GM12878 (cell line): Measurements from ENCODE around the gene TNKS1BP1. TPM values are rescaled to one million over a fixed set of nuclear protein-coding genes. Genes with fewer than 3 reads are reported as not detected.

Experiments used
- ATAC-seq: fragments of 200-7000 bp; cut with Tn5 transposase; 3 replicates; pipeline ENCODE4 v1.9.1; 2020; ENCODE audit warnings: mild to moderate bottlenecking, moderate library complexity
- BruUV-seq: library from RNA; stranded (reverse); fragments of 400-500 nt; replicated peaks from 2 replicates; lab custom pipeline; 2021; lab: Mats Ljungman, UMichigan
- CTCF ChIA-PET: fragments of 300-600 bp; sonication (Branson Sonifier 250); formaldehyde crosslinking; extraction: SDS; loops from one replicate; lab custom pipeline; 2021; ENCODE audit warnings: inconsistent platforms; lab: Yijun Ruan, JAX
- POLR2A ChIA-PET: fragments of 350-600 bp; formaldehyde crosslinking; extraction: SDS; loops from one replicate; lab custom pipeline; 2021; ENCODE audit warnings: inconsistent platforms; lab: Charles Lee
- RAD21 ChIA-PET: fragments of 300-600 bp; sonication (Branson Sonifier 250); formaldehyde crosslinking; loops from one replicate; lab custom pipeline; 2023; ENCODE audit warnings: antibody characterized with exemption; ENCODE audit not compliant: unreplicated experiment; lab: Charles Lee
- SMC1A ChIA-PET: fragments of 300-600 bp; sonication (Branson Sonifier 250); formaldehyde crosslinking; loops from one replicate; lab custom pipeline; 2023; ENCODE audit not compliant: unreplicated experiment, uncharacterized antibody; lab: Charles Lee
- DNase-seq: peaks from one replicate; pipeline ENCODE4 v3.0.0-alpha.2; 2011; ENCODE audit warnings: low read depth, low spot score
- FAIRE-seq: peaks from 3 replicates; lab custom pipeline; 2011; peaks lifted over from hg19 to GRCh38; lab: Jason Lieb, UNC
- H2AFZ ChIP-seq: 2 replicates; pipeline ENCODE4 v1.6.0; 2011; ENCODE audit warnings: low read depth, low read length, control low read depth; ENCODE audit not compliant: control insufficient read depth
- H3K27ac ChIP-seq: 2 replicates; pipeline ENCODE4 v1.5.1; 2011; ENCODE audit warnings: control low read depth; ENCODE audit not compliant: control insufficient read depth, insufficient read depth
- H3K27me3 ChIP-seq, 2 experiments: replicated peaks in 1 of 2; 2 replicates each; pipeline versions ENCODE4 v1.6.0 to v1.6.1; 2011; ENCODE audit warnings: low read length in 1 of 2; ENCODE audit not compliant: control insufficient read depth in 2 of 2, insufficient read depth in 2 of 2
- H3K36me3 ChIP-seq, 2 experiments: 2 replicates each; pipeline ENCODE4 v1.5.1; 2011; ENCODE audit warnings: low read length in 1 of 2; ENCODE audit not compliant: control insufficient read depth in 2 of 2, insufficient read depth in 2 of 2
- H3K4me1 ChIP-seq: 2 replicates; pipeline ENCODE4 v1.6.1; 2011; ENCODE audit warnings: mild to moderate bottlenecking, low read length, moderate library complexity, mixed read lengths; ENCODE audit not compliant: control insufficient read depth, insufficient read depth
- H3K4me2 ChIP-seq: 2 replicates; pipeline ENCODE4 v1.6.0; 2011; ENCODE audit warnings: control low read depth; ENCODE audit not compliant: control insufficient read depth, insufficient read depth
- H3K4me3 ChIP-seq: fragments of 200-600 bp; sonication (generic); 2 replicates; pipeline ENCODE4 v1.5.1; 2016
- H3K79me2 ChIP-seq: 2 replicates; pipeline ENCODE4 v1.6.0; 2011; ENCODE audit warnings: low read length; ENCODE audit not compliant: control insufficient read depth, insufficient read depth
- H3K9ac ChIP-seq: 2 replicates; pipeline ENCODE4 v1.8.0; 2011; ENCODE audit warnings: low read length, control low read depth, mixed read lengths; ENCODE audit not compliant: control insufficient read depth, insufficient read depth
- H3K9me3 ChIP-seq: replicated peaks from 3 replicates; pipeline ENCODE4 v1.5.1; 2011; ENCODE audit warnings: mild to moderate bottlenecking, low read length; ENCODE audit not compliant: control insufficient read depth, insufficient read depth
- H4K20me1 ChIP-seq: 2 replicates; pipeline ENCODE4 v1.6.0; 2011; ENCODE audit not compliant: control insufficient read depth, insufficient read depth
- BCL11A ChIP-seq: IDR thresholded peaks from 2 replicates; pipeline ENCODE4 v1.6.1; 2011; ENCODE audit warnings: low read depth, low read length
- CEBPZ ChIP-seq: fragments of 150-350 bp; IDR thresholded peaks from 2 replicates; pipeline ENCODE4 v1.6.1; 2016; ENCODE audit warnings: low read depth, low read length
- FOXM1 ChIP-seq: IDR thresholded peaks from 2 replicates; pipeline ENCODE4 v1.6.1; 2012; ENCODE audit warnings: low read depth, mild to moderate bottlenecking, inconsistent platforms, low read length, moderate library complexity
- MTA3 ChIP-seq: IDR thresholded peaks from 2 replicates; pipeline ENCODE4 v1.6.1; 2012; ENCODE audit warnings: low read length, inconsistent platforms, borderline replicate concordance
- NKRF ChIP-seq: fragments of 450-650 bp; conservative IDR thresholded peaks from 2 replicates; pipeline ENCODE4 v1.6.1; 2017; ENCODE audit warnings: mild to moderate bottlenecking, moderate library complexity
- REST ChIP-seq: IDR thresholded peaks from 2 replicates; pipeline ENCODE4 v1.6.1; 2012; ENCODE audit warnings: mild to moderate bottlenecking, low read depth, low read length
- RFX5 ChIP-seq: IDR thresholded peaks from 2 replicates; pipeline ENCODE4 v1.6.1; 2011; ENCODE audit warnings: low read depth, low read length, improper control_type of control experiment
- SP1 ChIP-seq: IDR thresholded peaks from one replicate; pipeline ENCODE4 v1.6.1; 2011; ENCODE audit warnings: low read depth, low read length
- SREBF2 ChIP-seq: IDR thresholded peaks from 2 replicates; pipeline ENCODE4 v1.6.1; 2012; ENCODE audit warnings: mild to moderate bottlenecking, low read length
- ZBTB40 ChIP-seq: fragments of 450-650 bp; IDR thresholded peaks from 2 replicates; pipeline ENCODE4 v1.6.1; 2016; ENCODE audit warnings: mild to moderate bottlenecking, moderate library complexity, borderline replicate concordance
- ZNF217 ChIP-seq: fragments of 450-650 bp; IDR thresholded peaks from 2 replicates; pipeline ENCODE4 v1.6.1; 2017; ENCODE audit warnings: antibody characterized with exemption, mild to moderate bottlenecking
- WGBS: methylation state at CpG from one replicate; pipeline ENCODE4 v1.1.6; 2016; ENCODE audit warnings: low lambda C conversion rate; ENCODE audit not compliant: insufficient replicate concordance, insufficient coverage; ENCODE audit errors: missing lambda C conversion rate; 5-methylcytosine and 5-hydroxymethylcytosine counted together
- in situ Hi-C: fragments of 300-500 bp; cut with MboI; formaldehyde crosslinking; loops from 9 replicates; pipeline ENCODE4 v1.14.3; 2018; ENCODE audit warnings: mixed read lengths
- intact Hi-C: fragments of 100-400 bp; cut with micrococcal nuclease; formaldehyde crosslinking; loops from one replicate; pipeline ENCODE4 v1.14.2; 2022; ENCODE audit not compliant: unreplicated experiment
- polyA plus RNA-seq, 11 experiments: library from polyadenylated mRNA; depleted of rRNA in 4 of 11; unstranded in 6 of 11; stranded (reverse) in 5 of 11; fragments of >200 nt; fragmentation: Nextera tagmentation in 4 of 11; fragmentation: Illumina TruSeq in 1 of 11; extraction: Ambion mirVana in 4 of 11; extraction: Trizol in 1 of 11; gene quantifications; 1 replicate in 1 of 11; 2 replicates in 10 of 11; pipeline versions ENCODE4 v1.2.1 to v1.2.3, GENCODE V29; 2011 to 2016; ENCODE audit warnings: inconsistent platforms in 2 of 11, missing spikeins in 2 of 11, low read depth in 1 of 11
- total RNA-seq, 4 experiments: library from RNA; depleted of rRNA in 3 of 4; stranded (reverse); fragments of >200 nt in 3 of 4; fragmentation: Illumina TruSeq in 1 of 4; extraction: Trizol in 1 of 4; gene quantifications; 2 replicates each; pipeline versions ENCODE4 v1.2.1 to v1.2.3, GENCODE V29; 2013 to 2021

TNKS1BP1 gene
- total and polyA plus RNA-seq, 10 of the 15 experiments (the other 5 are each of a cell fraction or from before 2014, with no cell fraction given), result 0.26 to 15.8 (median 4.3) TPM

- no TSS peak for BruUV-seq
- no peak for TF ChIP-seq MTA3
- TF ChIP-seq RFX5, result no peak
- no peak for TF ChIP-seq NKRF
- TF ChIP-seq ZBTB40, result no peak
- no peak for TF ChIP-seq REST
- TF ChIP-seq FOXM1, result no peak
- no peak for TF ChIP-seq SP1
- no peak for TF ChIP-seq ZNF217
- no peak for TF ChIP-seq SREBF2
- no peak for TF ChIP-seq BCL11A
- TF ChIP-seq CEBPZ, result no peak
Observed at GRCh38 chr11:57353852-57354251, 29.1 kb upstream of the TNKS1BP1 start.

More at GRCh38 chr11:57353852-57354251, 29.1 kb upstream of the TNKS1BP1 start:
- Histone ChIP-seq H3K4me1 (no peaks in the 10 kb centered on the region), H3K27ac (no peak overlapping the region), H2AFZ (no peak overlapping the region), H3K4me3 (no peak overlapping the region), H3K4me2 (no peak overlapping the region), H3K27me3 (no peaks in the 10 kb centered on the region; a peak in 1 of 4 replicates), H3K36me3 (no peaks in the 10 kb centered on the region), H3K9ac (no peak overlapping the region), H3K79me2 (no peaks in the 10 kb centered on the region), H4K20me1 (no peaks in the 10 kb centered on the region), H3K9me3 (no peaks in the 10 kb centered on the region; the same call in 2 of the 3 replicates)
- SMC1A ChIA-PET, result interaction anchor here (0.7 to 1.6 kb wide), 4 partner anchors 44 to 173 kb away, joined by 3 to 4 read pairs (median 4); no protein-coding TSS in a partner anchor
- intact Hi-C loops (no loop called here), in situ Hi-C loops (no loop called here)
- CTCF ChIA-PET, result interaction anchor here (0.6 to 2.5 kb wide), 4 partner anchors 74 to 287 kb away, joined by 3 to 17 read pairs (median 4); no protein-coding TSS in a partner anchor
- no peak for FAIRE-seq
- RAD21 ChIA-PET, result interaction anchor here (0.6 kb wide), 2 partner anchors 103 to 374 kb away, joined by 3 to 4 read pairs; no protein-coding TSS in a partner anchor
- POLR2A ChIA-PET, result interaction anchor here (0.6 kb wide), 1 partner anchor 866 kb away, joined by 5 read pairs; no protein-coding TSS in a partner anchor
- no peak for ATAC-seq
- WGBS, result 79% methylated on average over 4 of the region's 4 CpGs
- no peak for DNase-seq
